Suprapubic skin (tissue), 4 donors: ENCODE data around the gene ACYP2. TPM values are rescaled to one million over a fixed set of nuclear protein-coding genes. Genes with fewer than 3 reads are reported as not detected.

Experiments
- DNase-seq, 2 donors: peaks; one replicate each; pipeline ENCODE4 v3.0.0-alpha.2; 2019; ENCODE audit warnings: low spot score in 2 of 2
- H3K27ac ChIP-seq: fragments of 200-600 bp; sonication (generic); one replicate; pipeline ENCODE4 v1.5.1; 2019
- H3K27me3 ChIP-seq: fragments of 200-600 bp; sonication (generic); one replicate; pipeline ENCODE4 v1.5.1; 2019
- H3K36me3 ChIP-seq: fragments of 200-600 bp; sonication (generic); one replicate; pipeline ENCODE4 v1.5.1; 2019
- H3K4me1 ChIP-seq: fragments of 200-600 bp; sonication (generic); one replicate; pipeline ENCODE4 v1.5.1; 2019
- H3K4me3 ChIP-seq: fragments of 200-600 bp; sonication (generic); one replicate; pipeline ENCODE4 v1.5.1; 2019; ENCODE audit warnings: mild to moderate bottlenecking
- H3K9me3 ChIP-seq: fragments of 200-600 bp; sonication (generic); one replicate; pipeline ENCODE4 v1.5.1; 2019
- EP300 ChIP-seq: sonication (generic); formaldehyde crosslinking; IDR thresholded peaks from one replicate; pipeline ENCODE4 v1.6.1; 2017; ENCODE audit warnings: antibody characterized with exemption
- POLR2A ChIP-seq, 2 donors: fragments of 450-650 bp; IDR thresholded peaks; one replicate each; pipeline ENCODE4 v1.6.1; 2017; ENCODE audit warnings: antibody characterized with exemption in 2 of 2, mild to moderate bottlenecking in 2 of 2, moderate library complexity in 2 of 2
- POLR2AphosphoS5 ChIP-seq, 3 donors: sonication (generic); formaldehyde crosslinking; IDR thresholded peaks; one replicate each; pipeline ENCODE4 v1.6.1; 2017; ENCODE audit warnings: antibody characterized with exemption in 3 of 3
- WGBS: methylation state at CpG from one replicate; pipeline ENCODE4 v1.1.5; 2018; 5-methylcytosine and 5-hydroxymethylcytosine counted together
- total RNA-seq, 4 donors: library from RNA; depleted of rRNA; stranded (reverse); fragments of >200 nt; gene quantifications; one replicate each; pipeline ENCODE4 v1.1.0, GENCODE V29; 2016
- TF ChIP-seq, protein P1 (sequence below), 2 donors: fragments of 200-600 bp in 1 of 2; fragments of 450-650 bp in 1 of 2; sonication (generic) in 1 of 2; IDR thresholded peaks; one replicate each; pipeline ENCODE4 v1.5.1; 2016 to 2019; ENCODE audit warnings: antibody characterized with exemption in 2 of 2, mild to moderate bottlenecking in 1 of 2, moderate library complexity in 1 of 2

Gene ACYP2
- total RNA-seq, 4 donors from 2014 or later, result 9.1 to 20.2 (median 14.2) TPM

DNA sequence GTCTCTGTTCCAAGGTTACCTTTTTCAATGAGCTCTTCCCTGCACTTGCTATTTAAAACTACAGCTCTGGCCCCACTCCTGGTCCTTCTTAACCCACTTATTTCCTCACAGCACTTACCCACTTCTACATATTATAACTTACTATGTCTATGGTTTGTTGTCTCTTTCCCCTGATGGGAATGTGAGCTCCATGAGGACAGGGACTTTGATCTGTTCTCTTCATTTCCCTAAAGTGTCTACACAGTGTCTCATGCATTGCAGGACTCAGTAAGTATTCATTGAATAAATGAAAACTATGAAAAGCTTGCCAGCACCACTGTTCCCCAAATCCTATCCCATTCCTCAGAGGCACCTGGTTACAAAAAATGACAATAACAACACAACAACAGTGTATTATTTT, 18.3 kb upstream of the ACYP2 start:
- no peaks in the 10 kb centered on the region for H3K9me3 ChIP-seq
- no peak for DNase-seq
- no peaks in the 10 kb centered on the region for H3K4me1 ChIP-seq
- H3K27ac ChIP-seq, result no peak overlapping the region
- H3K27me3 ChIP-seq, result no peaks in the 10 kb centered on the region
- TF ChIP-seq POLR2AphosphoS5 (IDR thresholded peaks at IDR 0.05) (no peak), POLR2A (IDR thresholded peaks at IDR 0.05) (no peak), EP300 (no peak)
- TF ChIP-seq, protein P1, sequence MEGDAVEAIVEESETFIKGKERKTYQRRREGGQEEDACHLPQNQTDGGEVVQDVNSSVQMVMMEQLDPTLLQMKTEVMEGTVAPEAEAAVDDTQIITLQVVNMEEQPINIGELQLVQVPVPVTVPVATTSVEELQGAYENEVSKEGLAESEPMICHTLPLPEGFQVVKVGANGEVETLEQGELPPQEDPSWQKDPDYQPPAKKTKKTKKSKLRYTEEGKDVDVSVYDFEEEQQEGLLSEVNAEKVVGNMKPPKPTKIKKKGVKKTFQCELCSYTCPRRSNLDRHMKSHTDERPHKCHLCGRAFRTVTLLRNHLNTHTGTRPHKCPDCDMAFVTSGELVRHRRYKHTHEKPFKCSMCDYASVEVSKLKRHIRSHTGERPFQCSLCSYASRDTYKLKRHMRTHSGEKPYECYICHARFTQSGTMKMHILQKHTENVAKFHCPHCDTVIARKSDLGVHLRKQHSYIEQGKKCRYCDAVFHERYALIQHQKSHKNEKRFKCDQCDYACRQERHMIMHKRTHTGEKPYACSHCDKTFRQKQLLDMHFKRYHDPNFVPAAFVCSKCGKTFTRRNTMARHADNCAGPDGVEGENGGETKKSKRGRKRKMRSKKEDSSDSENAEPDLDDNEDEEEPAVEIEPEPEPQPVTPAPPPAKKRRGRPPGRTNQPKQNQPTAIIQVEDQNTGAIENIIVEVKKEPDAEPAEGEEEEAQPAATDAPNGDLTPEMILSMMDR (IDR thresholded peaks at IDR 0.05), result no peak
- no peak overlapping the region for H3K4me3 ChIP-seq
- H3K36me3 ChIP-seq, result no peaks in the 10 kb centered on the region

DNA sequence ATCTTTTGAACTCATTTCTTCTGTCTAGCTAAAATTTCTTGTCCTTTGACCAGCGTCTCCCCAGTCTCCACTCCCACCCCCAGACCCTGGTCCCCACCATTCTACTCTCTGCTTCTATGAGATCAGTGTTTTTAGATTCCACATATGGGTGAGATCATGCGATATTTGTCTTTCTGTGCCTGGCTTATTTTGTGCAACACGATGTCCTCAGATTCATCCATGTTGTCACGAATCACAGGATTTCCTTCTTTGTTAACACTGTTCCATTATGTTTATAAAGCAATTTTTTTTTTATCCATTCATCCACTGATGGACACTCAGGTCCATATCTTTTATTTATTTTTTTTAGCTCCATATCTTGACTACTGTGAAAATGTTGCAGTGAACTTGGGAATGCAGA, 16.0 kb upstream of the ACYP2 start:
- TF ChIP-seq, protein P1 (IDR thresholded peaks at IDR 0.05), result no peak

DNA sequence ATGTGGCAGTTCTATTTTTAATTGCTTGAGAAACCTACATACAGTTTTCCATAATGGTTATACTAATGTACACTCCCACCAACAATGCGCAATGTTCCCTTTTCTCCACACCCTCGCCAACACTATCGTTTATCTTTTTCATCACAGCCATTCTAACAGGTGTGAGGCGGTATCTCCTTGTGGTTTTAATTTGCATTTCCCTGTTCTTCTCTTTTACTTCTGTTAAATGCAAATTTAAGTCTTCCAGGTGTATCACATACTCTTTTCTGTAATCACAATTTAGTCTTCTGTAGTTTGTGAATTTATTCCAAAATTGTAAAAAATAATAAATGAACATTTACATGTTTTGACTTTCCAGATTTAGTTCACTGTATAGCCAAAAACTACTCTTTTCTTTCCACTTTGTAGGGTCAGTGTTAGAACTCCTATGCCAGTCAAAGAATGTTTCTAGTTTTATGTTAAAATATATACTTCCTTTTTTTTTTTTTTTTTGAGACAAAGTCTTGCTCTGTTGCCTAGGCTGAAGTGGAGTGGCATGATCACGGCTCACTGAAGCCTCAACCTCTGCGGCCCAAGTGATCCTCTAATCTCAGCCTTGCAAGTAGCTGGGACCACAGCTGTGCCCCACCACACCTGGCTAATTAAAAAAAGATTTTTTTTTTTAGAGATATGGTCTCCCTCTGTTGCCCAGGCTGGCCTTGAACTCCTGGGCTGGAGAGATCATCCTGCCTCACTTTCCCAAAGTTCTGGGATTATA, 15.4 kb upstream of the ACYP2 start:
- TF ChIP-seq POLR2A (IDR thresholded peaks at IDR 0.05), result no peak
- no peak for TF ChIP-seq EP300
- TF ChIP-seq, protein P1 (IDR thresholded peaks at IDR 0.05), result no peak
- TF ChIP-seq POLR2AphosphoS5 (IDR thresholded peaks at IDR 0.05), result no peak
- DNase-seq, result no peak
- Histone ChIP-seq H3K27me3 (no peaks in the 10 kb centered on the region), H3K9me3 (no peaks in the 10 kb centered on the region), H3K4me1 (peaks cover 10% of the 10 kb centered on the region), H3K27ac (no peak overlapping the region), H3K36me3 (no peaks in the 10 kb centered on the region), H3K4me3 (no peak overlapping the region)
- 83% methylated on average over 6 of the region's 6 CpGs for WGBS

More for the DNA sequence above, 16.0 kb upstream of the ACYP2 start:
- no peaks in the 10 kb centered on the region for H3K9me3 ChIP-seq
- DNase-seq, result no peak
- H3K4me1 ChIP-seq, result peaks cover 10% of the 10 kb centered on the region
- no peak overlapping the region for H3K27ac ChIP-seq
- H3K4me3 ChIP-seq, result no peak overlapping the region
- H3K27me3 ChIP-seq, result no peaks in the 10 kb centered on the region
- no peaks in the 10 kb centered on the region for H3K36me3 ChIP-seq
- WGBS, result 94% methylated on average over 4 of the region's 4 CpGs

DNA sequence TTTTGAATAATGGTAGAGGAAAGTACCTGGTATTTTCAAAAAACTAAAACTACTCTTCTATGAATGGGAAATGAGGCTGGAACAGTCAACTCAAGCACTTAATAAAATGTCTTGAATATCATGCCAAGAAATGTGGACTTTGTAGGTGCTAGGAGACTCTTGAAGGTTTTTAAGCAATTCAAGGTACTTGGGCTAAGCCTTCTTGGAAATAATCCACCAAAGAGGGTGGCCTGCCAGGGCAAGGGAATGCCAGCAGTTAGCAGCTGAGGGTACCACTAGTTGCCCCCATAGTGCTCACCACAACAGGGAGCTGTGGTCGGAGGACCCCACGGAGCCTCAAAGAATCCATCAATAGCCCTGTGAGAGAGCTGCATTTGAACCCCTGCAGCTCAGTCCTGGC, 14.6 kb upstream of the ACYP2 start:
- no peak for TF ChIP-seq POLR2AphosphoS5 (IDR thresholded peaks at IDR 0.05)
- TF ChIP-seq POLR2A (IDR thresholded peaks at IDR 0.05), result no peak
- no peak for TF ChIP-seq EP300
- TF ChIP-seq, protein P1 (IDR thresholded peaks at IDR 0.05), result no peak
- no peak for DNase-seq
- 89% methylated on average over 2 of the region's 2 CpGs for WGBS
- Histone ChIP-seq H3K27ac (no peak overlapping the region), H3K9me3 (no peaks in the 10 kb centered on the region), H3K27me3 (no peaks in the 10 kb centered on the region), H3K36me3 (no peaks in the 10 kb centered on the region), H3K4me1 (peaks cover 10% of the 10 kb centered on the region), H3K4me3 (no peak overlapping the region)

DNA sequence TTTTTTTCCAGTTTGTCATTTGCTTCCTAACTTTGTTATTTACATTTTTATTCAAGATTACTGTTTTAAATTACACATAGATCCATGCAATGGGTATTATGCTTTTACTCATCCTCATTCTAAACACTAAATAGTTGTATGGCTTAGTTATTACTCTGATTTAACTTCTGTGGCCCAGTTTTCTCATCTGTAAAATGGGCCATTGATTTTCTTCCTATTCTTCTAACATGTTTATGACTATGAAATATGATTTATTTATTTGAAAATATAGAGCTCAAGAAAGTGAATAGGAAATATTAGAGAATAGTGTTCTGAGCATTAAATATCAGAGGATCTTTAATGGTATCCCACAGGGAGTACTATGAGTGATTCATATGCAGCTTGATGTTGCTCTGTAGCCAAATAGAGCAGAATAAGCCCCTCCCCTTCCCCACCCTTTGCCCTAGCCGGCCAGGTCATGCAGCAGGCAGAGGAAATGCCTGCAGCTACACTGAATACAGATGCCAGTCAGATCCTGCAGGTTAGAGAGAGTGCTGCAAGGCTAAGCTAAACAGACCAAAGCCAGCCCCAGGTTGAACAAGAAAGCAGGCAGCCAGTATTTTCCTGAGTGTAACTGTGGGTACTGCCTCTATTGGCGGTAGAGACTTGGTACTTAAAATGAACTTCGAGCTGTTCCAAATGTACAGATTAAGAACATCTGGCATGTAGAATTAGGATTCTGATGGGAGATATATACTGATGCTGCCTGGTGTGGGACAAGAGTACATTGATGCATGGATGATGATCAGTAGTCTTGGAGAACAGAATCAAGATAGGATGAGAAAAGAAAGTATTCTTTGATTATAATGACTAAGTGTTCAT, 11.7 kb upstream of the ACYP2 start:
- peaks cover 10% of the 10 kb centered on the region for H3K4me1 ChIP-seq
- H3K9me3 ChIP-seq, result no peaks in the 10 kb centered on the region
- H3K36me3 ChIP-seq, result no peaks in the 10 kb centered on the region
- peak in 1 of 2 donors; percentile 62 for DNase-seq
- no peak overlapping the region for H3K4me3 ChIP-seq
- H3K27ac ChIP-seq, result no peak overlapping the region
- WGBS, result 5% methylated on average over 3 of the region's 3 CpGs
- no peaks in the 10 kb centered on the region for H3K27me3 ChIP-seq
- TF ChIP-seq, protein P1 (IDR thresholded peaks at IDR 0.05), result no peak
- TF ChIP-seq POLR2A (IDR thresholded peaks at IDR 0.05), result no peak
- no peak for TF ChIP-seq POLR2AphosphoS5 (IDR thresholded peaks at IDR 0.05)
- TF ChIP-seq EP300, result no peak
